GM18505 (cell line): ENCODE data around the gene SIPA1L3.

ENCODE experiments used
- ATAC-seq: cut with Tn5 transposase; IDR thresholded peaks from one replicate; pipeline ENCODE4 v1.9.1; 2021; ENCODE audit not compliant: unreplicated experiment
- POLR2A ChIP-seq: IDR thresholded peaks from 4 replicates; pipeline ENCODE4 v1.6.1; 2011; ENCODE audit warnings: borderline replicate concordance; ENCODE audit not compliant: insufficient read depth, insufficient read length; ENCODE audit errors: extremely low read depth

Gene SIPA1L3

GRCh38 chr19:38130399-38130798, 223.4 kb downstream of the SIPA1L3 start:
- no peak for TF ChIP-seq POLR2A
- no peak for ATAC-seq

DNA sequence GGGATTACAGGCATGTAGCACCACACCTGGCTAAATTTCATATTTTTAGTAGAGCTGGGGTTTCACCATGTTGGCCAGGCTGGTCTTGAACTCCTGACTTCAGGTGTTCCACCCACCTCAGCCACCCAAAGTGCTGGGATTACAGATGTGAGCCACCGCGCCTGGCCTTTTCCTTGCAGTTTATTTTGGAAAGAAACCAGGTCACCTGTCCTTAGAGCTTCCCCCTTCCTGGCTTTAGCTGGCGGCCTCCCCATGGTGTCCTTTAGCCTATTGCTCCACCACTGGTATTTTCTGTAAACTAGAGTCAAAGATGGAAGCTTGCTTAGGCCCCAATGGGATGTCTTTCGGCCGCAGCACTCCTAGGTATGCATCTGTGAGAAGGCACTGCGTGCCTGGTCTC, 225.8 kb downstream of the SIPA1L3 start:
- ATAC-seq: no peak
- TF ChIP-seq POLR2A: no peak

GRCh38 chr19:38133319-38133718, 226.3 kb downstream of the SIPA1L3 start:
- ATAC-seq: no peak
- TF ChIP-seq POLR2A: no peak

DNA sequence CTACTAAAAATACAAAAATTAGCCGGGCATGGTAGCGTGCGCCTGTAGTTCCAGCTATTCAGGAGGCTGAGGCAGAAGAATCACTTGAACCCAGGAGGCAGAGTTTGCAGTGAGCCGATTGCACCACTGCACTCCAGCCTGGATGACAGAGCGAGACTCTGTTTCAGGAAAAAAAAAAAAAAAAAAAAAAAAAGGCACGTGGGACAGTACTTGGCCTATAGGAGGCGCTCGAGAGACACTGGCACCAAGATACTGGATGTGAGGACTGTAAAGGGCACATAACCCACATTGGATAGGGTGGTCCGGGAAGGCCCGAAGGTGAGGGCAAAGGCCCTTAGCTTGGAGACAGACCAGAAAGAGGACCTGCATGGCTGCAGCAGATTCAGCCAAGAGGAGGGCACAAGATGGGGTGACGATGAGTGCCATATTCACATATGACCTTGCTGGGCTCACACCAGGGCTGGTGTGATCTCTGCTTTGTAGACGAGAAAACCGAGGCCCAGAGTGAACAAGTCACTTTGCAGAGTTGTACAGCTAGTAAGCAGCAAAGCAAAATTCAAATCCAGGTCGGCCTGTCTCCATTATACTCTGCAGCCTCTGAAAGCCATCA, 227.6 kb downstream of the SIPA1L3 start:
- no peak for ATAC-seq
- no peak for TF ChIP-seq POLR2A

DNA sequence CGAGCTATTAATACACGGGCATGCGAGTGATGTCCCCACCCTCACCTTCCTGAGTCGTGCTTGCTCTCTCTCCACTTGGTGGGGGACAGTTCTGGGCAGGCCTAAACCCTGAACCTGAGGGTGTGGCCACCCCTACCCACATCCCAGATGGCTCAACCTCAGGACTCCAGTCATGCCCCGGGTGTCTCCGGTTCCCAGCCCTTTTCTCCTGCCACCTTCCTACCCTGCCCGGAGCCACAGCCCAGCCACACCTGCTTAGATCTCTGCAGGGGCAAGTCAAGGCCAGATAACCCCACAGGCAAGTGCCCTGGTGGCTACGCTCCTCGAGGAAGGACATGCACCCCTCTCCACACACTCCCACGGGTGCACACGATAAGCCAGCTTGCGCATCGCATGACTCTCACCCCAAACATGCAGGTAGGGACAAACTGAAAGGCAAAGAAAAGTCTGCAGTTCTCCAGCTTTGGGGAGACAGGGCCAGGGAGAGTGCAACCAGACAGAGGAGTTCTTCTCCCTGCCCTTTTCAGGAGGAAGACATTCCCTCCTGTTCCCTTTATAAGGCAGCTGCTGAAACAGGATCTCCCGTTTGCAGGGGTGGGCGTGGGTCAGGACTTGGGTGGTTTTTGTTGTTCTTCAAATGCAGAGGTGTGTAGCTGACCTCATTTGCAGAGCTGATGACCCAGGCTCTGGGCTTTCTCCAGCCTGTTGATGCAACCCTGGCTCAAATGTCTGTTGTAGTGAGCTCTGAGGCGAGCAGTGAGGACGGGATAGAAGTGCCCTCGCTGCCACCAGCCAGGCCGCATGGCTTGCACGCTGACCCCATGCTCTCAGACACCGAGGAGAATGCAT, 228.4 kb downstream of the SIPA1L3 start:
- no peak for ATAC-seq
- TF ChIP-seq POLR2A: no peak

DNA sequence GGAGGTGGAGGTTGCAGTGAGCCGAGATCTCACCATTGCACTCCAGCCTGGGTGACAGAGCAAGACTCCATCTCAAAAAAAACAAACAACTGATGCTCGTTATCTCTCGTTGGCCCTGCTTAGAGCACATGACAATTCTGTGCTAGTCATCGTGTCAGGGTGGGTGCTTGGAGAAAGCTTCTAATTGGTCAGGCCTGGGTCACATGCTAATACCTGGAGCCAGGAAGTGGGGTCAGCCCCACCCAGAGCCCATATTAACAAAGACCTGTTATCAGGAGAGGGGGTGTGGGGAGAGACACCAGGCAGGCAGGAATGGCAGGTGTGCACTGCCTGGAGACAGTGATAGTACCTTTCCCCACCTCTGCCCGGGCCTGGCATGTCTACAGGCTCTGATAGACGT, 232.1 kb downstream of the SIPA1L3 start:
- no peak for ATAC-seq
- no peak for TF ChIP-seq POLR2A

- no peak for TF ChIP-seq POLR2A
- ATAC-seq: no peak
Observed at GRCh38 chr19:38141108-38141507, 234.1 kb downstream of the SIPA1L3 start.

GRCh38 chr19:38142176-38143035, 235.4 kb downstream of the SIPA1L3 start:
- no peak for ATAC-seq
- no peak for TF ChIP-seq POLR2A

DNA sequence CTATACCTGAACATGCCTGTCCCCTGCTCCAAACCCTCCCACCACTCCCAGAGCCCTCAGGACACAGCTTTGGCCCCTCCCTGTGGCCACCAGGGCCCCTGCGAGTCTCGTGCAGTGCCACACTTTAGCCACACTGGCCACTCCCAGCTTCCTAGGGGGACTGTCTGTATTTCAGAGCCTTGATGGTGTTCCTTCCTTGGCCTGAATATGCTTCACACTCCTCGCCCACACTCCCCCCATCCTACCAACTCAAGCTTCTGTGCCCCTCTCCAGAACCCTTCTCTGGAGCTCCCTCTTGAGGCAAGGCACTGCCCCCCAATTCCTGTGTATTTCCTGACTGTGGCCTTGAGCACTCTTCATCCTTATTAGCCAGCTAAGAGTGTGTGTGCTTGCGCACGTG, 236.8 kb downstream of the SIPA1L3 start:
- no peak for TF ChIP-seq POLR2A
- ATAC-seq: no peak

DNA sequence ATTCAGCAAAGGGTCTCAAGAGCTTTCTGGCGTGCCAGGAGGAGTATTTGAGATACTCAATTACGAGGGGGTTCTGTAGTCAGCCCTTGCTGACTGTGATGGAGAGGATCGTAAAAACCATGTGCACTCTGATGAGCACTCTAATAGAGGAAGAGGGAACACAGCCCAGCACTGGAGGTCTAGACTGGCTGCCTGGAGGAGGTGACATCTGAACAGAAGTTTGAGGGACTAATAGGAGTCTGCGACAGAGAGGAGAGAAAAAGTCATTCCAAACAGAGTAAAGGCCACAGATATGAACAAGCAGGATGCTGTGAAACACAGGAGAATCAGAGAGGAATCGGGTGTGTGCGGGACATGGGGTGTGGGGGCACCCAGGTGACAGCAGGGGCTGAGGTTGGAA, 237.7 kb downstream of the SIPA1L3 start:
- ATAC-seq: no peak

GRCh38 chr19:38145623-38146022, 238.6 kb downstream of the SIPA1L3 start:
- TF ChIP-seq POLR2A: no peak

More for the DNA sequence above, 237.7 kb downstream of the SIPA1L3 start:
- TF ChIP-seq POLR2A: no peak

GRCh38 chr19:38148337-38148736, 241.3 kb downstream of the SIPA1L3 start:
- ATAC-seq: no peak
- no peak for TF ChIP-seq POLR2A

More at GRCh38 chr19:38145623-38146022, 238.6 kb downstream of the SIPA1L3 start:
- no peak for ATAC-seq

DNA sequence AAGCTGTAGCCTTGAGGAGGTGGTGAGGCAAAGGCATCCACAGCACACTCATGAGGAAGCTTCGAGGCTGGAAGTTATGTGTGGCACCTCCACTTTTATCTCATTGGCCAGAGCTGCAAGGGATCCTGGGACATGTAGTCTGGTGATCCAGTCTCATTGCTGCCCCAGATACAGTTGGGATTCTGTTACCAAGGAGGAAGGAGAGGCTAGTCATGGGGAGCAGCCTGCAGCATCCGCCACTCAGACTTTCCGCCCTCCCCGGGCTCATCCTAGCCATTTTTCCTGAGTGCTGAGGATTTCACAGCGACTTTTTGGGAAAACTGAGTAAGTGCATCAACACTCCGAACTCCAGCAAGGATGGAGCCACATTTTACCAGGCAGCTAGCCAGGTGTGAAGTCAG, 242.7 kb downstream of the SIPA1L3 start:
- TF ChIP-seq POLR2A: no peak
- ATAC-seq: no peak
